NCI-H226 (cell line): Measurements from ENCODE around the gene SNRPA.
"Not testable (repeated sequence)": the region's sequence is repeated elsewhere in the genome, so short reads cannot be mapped to it uniquely, and the experiment has no call there.

Source experiments
- DNase-seq: peaks from one replicate; pipeline ENCODE4 v3.0.0-alpha.2; 2015

The SNRPA gene

DNA sequence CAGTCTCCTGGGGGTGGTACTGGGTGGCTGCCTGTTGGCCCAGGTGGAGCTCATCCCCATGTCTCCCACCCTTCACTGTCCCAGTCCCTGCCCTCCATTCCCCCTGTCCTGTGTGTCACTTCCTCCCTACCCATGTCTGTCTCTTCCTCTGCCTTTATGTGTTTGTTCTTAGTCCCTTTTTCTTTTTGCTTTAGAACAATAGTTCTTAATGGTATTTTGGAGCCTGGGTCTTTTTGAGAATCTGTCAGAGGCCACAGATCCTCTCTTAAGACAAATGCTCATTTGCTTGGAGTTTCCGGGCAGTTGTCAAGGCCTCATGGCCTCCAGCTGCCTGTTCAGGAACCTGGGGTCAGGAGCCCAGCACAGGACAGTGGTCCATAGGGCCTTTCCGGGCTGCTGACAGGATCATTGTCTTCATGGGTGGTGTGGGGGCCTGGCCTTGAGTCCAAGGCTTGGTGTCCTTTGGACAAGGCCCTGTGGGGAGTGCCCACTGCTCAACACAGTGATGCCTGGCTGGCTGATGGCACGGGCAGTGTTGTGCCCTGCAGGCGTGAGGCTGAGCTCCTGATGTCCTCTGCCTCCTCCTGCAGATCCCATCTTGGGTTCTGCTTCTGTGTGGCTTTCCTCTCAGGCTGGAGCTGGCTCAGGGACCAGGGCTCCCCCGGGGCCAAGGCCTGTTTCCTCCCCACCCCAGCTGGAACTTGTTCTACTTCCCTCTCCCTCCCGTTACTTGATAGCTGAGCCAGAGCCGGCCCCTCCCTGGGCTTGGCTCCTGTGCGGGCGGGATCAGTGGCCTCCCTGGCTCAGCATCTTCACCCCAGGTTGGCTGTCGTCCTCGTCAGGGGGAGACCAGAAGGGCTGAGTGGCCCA lies 51.5 kb downstream of the SNRPA start:
- no peak for DNase-seq

GRCh38 chr19:40803170-40803856 lies 52.3 kb downstream of the SNRPA start:
- DNase-seq, result no peak

DNA sequence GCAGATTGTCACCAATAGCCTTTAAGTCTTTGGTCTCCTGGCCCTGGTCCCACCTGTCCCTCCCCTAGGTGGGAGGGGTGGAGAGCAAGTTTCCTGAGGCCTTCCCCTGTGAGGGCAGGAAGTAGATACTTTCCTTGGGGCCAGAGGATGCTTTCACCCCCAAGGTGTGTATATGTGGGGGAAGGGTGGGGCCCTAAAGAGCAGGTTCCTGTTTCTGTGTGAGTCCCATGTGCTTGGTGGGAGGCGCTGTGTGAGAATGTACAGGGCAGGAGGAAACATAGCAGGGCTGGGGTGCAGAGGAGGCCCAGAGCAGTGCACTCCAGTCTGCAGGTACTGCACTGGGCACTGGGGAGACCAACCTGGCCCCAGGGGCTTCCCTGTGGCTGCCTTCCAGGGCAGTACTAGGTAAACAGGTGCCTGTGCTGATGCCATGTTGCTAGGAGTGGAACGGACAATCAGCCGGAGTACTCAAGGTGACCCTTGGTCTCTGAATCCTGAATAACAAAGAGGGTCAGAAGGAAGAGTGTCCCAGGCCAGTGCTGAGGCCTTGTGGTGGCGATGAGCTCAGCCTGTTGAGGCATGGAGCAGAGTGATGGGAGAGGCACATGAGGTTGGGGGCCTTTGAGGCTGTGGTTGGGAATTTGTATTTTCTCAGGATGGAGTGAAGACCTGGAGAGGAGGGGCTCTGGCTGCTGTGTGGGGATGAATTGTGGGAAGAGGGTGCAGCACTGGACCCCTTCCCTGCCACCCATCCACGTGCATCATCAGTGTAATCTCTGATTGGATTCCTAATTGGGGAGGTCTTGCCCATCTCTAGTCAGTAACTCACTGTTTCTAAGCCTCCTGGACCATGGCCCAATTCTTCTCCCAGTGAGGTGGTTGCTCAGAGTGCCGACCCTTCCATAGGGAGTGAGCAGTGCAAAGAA lies 53.1 kb downstream of the SNRPA start:
- no peak for DNase-seq

DNA sequence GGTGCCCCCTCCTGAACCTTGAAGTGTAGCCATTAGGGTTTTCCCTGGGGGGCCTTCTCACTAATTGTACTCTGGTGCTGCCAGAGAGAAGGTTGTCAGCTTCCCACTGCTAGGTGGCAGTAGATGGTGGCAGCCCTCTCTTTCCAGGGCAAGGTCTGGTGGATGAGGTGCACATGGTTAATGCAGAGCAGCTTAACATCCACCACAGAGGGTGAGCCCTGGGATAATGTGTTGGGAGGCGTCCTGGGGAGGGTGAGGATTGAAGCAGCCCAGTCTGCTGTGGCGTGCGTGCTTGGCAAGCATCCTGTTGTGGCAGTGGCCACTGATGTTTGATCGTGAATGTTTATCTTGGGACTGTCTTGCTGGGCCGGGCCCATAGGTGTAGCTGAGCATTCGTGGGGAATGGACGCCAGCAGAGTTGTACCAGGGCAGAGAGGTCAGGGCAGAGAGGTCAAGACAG lies 53.8 kb downstream of the SNRPA start:
- DNase-seq, result no peak

- no peak for DNase-seq
Measured at GRCh38 chr19:40805258-40805868, 54.4 kb downstream of the SNRPA start.

DNA sequence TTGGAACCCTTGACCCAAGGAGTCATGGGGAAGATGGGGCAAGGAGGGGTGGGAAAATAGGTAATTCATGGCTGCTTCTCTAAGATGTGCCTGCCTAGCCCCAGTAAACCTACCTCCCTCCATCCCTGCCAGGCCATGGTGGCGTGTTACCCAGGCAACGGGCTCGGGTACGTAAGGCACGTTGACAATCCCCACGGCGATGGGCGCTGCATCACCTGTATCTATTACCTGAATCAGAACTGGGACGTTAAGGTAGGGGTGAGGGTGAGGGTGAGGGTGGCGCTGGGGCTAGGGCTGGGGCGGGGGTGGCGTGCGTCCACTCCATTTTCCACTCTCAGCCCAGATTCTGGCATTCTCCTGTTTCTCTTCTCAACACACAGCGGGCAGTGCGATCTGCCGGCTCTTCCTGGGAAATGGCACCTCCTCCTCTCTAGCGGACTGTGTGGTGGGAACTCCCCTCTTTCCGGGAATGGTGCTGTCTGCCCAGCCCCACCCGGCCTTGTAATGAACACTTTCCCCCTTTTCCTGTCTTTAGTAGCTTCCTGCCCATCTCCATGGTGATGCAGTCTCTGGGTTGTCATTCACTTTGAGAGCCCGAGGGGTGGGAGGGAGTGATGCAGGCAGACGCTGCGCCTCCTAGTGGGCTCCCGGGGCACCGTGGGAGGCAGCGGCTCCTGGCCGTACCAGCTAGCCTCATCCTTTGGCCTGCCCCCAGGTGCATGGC lies 55.6 kb downstream of the SNRPA start:
- peak; percentile 99 for DNase-seq

DNA sequence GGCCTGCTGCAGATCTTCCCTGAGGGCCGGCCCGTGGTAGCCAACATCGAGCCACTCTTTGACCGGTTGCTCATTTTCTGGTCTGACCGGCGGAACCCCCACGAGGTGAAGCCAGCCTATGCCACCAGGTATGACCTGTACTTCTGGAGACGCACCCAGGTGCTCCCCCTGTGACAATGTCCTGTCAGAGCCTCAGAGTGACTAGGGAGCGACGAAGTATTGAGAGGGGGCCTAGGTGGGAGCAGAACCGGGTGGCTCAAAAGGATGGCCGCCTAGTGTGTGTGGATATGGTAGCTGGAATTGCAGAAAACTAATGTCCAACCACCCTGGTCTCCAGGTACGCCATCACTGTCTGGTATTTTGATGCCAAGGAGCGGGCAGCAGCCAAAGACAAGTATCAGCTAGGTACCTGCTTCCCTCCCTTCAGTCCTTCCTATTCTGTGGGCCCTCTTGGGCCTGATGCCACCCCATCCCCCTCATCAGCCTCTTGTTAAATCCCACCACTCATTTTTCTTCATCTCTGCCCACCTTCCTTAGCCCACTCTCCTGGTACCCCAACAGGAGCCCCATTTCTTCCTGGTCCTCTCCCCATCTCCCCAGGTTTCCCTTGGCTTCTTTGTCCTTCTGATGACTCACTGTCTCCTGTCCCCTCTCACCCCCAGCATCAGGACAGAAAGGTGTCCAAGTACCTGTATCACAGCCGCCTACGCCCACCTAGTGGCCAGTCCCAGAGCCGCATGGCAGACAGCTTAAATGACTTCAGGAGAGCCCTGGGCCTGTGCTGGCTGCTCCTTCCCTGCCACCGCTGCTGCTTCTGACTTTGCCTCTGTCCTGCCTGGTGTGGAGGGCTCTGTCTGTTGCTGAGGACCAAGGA lies 56.4 kb downstream of the SNRPA start:
- DNase-seq, result no peak

- no peak for DNase-seq
Measured at GRCh38 chr19:40808021-40808325, 57.0 kb downstream of the SNRPA start.

- DNase-seq, result no peak
Measured at GRCh38 chr19:40808497-40808896, 57.5 kb downstream of the SNRPA start.

GRCh38 chr19:40809358-40810086 lies 58.5 kb downstream of the SNRPA start:
- DNase-seq, result no peak

- DNase-seq, result no peak
Measured at GRCh38 chr19:40810160-40810559, 59.2 kb downstream of the SNRPA start.

- DNase-seq, result peak; percentile 83
Measured at GRCh38 chr19:40810649-40811408, 59.8 kb downstream of the SNRPA start.

DNA sequence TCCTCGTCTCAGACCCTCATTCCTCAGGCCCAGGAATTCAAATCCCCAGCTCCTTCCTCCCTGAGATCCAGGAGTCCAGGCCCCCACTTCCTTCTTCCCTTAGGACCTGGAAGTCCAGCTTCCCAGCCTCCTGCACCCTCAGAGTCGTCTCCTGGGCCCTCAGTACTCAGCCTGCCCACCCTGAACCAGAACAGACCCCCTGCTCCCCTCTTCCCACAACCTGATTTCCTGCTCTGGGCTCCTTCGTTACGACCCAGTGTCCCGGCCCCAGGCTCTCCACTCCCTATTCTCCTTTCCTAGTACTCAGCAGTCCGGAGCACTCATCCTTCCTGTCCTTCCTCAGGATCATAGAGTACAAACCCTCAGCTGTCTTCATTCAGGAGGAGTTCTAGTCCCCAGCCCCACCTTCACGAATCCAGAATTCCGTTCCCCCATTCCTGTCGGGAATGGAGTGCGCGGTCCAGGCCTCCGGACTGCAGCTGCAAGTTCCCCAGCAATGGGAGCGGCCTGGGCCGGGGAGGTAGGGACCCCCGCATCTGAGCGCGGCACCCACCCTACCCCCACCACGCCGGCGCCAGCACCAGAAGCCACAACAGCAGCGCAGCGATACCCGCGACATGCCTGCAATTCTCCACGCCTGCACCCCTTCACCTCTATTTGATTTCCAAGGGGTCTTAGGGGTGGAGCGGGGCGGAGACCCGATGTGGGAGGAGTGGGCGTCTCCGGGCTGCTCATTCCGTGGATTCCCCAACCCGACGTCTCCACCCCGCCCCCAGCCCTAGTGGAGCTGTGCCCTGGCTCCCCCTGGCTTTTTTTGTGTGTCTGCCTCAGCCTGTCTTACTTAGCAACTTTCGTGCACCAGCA lies 60.7 kb downstream of the SNRPA start:
- no peak for DNase-seq

DNA sequence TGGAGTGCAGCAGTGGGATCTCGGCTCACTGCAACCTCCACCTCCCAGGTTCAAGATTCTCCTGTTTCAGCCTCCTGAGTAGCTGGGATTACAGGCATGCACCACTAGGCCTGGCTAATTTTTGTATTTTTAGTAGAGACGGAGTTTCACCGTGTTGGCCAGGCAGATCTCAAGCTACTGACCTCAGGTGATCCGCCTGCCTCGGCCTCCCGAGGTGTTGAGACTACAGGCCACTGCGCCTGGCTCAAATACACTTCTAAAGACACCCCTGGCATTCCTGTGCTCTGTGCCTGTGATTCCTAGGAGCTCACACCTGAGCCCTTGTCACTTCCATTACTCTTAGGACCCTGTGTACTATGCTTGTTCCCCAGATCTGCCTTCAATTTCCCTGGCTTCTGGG lies 61.6 kb downstream of the SNRPA start:
- DNase-seq, result not testable (repeated sequence)

DNA sequence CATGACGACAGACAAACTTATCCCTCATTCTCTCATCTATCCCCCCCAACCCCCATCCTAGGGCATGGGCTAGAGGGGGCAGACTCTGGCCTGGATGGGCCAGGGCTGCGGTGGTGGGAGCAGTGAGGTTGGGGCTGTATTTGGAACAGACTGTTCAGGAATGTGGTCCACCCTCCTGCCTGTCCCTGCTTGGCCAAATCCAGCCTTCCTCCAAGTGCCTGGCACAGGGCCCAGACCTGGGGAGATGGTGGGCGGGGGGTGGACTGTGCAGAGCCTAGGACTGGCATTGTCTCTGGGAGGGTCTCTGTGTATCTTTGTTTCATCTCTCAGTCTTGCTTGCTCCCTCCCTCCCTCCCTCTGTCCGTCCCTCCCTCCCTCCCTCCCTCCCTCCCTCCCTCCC lies 62.2 kb downstream of the SNRPA start:
- DNase-seq, result no peak
